HEK293T (cell line): ENCODE data around the gene TBK1.

Source experiments
- CTCF ChIA-PET: fragments of 350-600 bp; formaldehyde crosslinking; extraction: SDS; loops from one replicate; lab custom pipeline; 2021; ENCODE audit warnings: antibody characterized with exemption, inconsistent platforms; lab: Yijun Ruan, JAX
- POLR2A ChIA-PET: fragments of 350-600 bp; formaldehyde crosslinking; extraction: SDS; loops from one replicate; lab custom pipeline; 2020; ENCODE audit warnings: antibody characterized with exemption, inconsistent platforms; lab: Yijun Ruan, JAX
- DNase-seq: peaks from one replicate; pipeline ENCODE4 v3.0.0; 2012; ENCODE audit warnings: mixed read lengths; ENCODE audit errors: extremely low spot score
- ARNT ChIP-seq: fragments of 450-650 bp; IDR thresholded peaks from 2 replicates; pipeline ENCODE4 v1.6.1; 2017; ENCODE audit warnings: mild to moderate bottlenecking
- BHLHE40 ChIP-seq: fragments of 450-650 bp; IDR thresholded peaks from 2 replicates; pipeline ENCODE4 v1.6.1; 2016; ENCODE audit warnings: mild to moderate bottlenecking, moderate library complexity, borderline replicate concordance
- CTBP1 ChIP-seq: fragments of 450-650 bp; IDR thresholded peaks from 2 replicates; pipeline ENCODE4 v1.6.1; 2016; ENCODE audit warnings: borderline replicate concordance
- ELF4 ChIP-seq: fragments of 450-650 bp; IDR thresholded peaks from 2 replicates; pipeline ENCODE4 v1.6.1; 2017; ENCODE audit warnings: antibody characterized with exemption
- FOXA1 ChIP-seq: fragments of 450-650 bp; IDR thresholded peaks from 2 replicates; pipeline ENCODE4 v1.6.1; 2016; ENCODE audit warnings: mild to moderate bottlenecking
- FOXK2 ChIP-seq: fragments of 450-650 bp; IDR thresholded peaks from 2 replicates; pipeline ENCODE4 v1.6.1; 2016; ENCODE audit warnings: mild to moderate bottlenecking
- FOXM1 ChIP-seq: fragments of 450-650 bp; IDR thresholded peaks from 2 replicates; pipeline ENCODE4 v1.6.1; 2017; ENCODE audit warnings: mild to moderate bottlenecking, borderline replicate concordance
- HDGF ChIP-seq: fragments of 450-650 bp; IDR thresholded peaks from 2 replicates; pipeline ENCODE4 v1.6.1; 2017; ENCODE audit warnings: antibody characterized with exemption, borderline replicate concordance
- L3MBTL2 ChIP-seq: fragments of 450-650 bp; conservative IDR thresholded peaks from 2 replicates; pipeline ENCODE4 v1.6.1; 2016; ENCODE audit warnings: mild to moderate bottlenecking
- LEF1 ChIP-seq: fragments of 450-650 bp; IDR thresholded peaks from 2 replicates; pipeline ENCODE4 v1.6.1; 2017; ENCODE audit warnings: mild to moderate bottlenecking, borderline replicate concordance
- NFRKB ChIP-seq: fragments of 450-650 bp; IDR thresholded peaks from 2 replicates; pipeline ENCODE4 v1.6.1; 2016; ENCODE audit warnings: mild to moderate bottlenecking, moderate library complexity
- PKNOX1 ChIP-seq: fragments of 450-650 bp; IDR thresholded peaks from 2 replicates; pipeline ENCODE4 v1.6.1; 2016
- SP1 ChIP-seq: fragments of 450-650 bp; IDR thresholded peaks from 2 replicates; pipeline ENCODE4 v1.6.1; 2017
- SUZ12 ChIP-seq: fragments of 450-650 bp; IDR thresholded peaks from 2 replicates; pipeline ENCODE4 v1.6.1; 2016; ENCODE audit warnings: mild to moderate bottlenecking
- TARDBP ChIP-seq: fragments of 450-650 bp; IDR thresholded peaks from 2 replicates; pipeline ENCODE4 v1.6.1; 2016
- ZNF384 ChIP-seq: fragments of 450-650 bp; IDR thresholded peaks from 2 replicates; pipeline ENCODE4 v1.6.1; 2016

The TBK1 gene

GRCh38 chr12:64497484-64497883 is 45.6 kb downstream of the TBK1 start:
- TF ChIP-seq L3MBTL2 (no peak), TARDBP (no peak), ELF4 (no peak), SUZ12 (no peak), CTBP1 (no peak), BHLHE40 (no peak)
- CTCF ChIA-PET: no interaction called here
- DNase-seq: no peak
- POLR2A ChIA-PET: no interaction called here

DNA sequence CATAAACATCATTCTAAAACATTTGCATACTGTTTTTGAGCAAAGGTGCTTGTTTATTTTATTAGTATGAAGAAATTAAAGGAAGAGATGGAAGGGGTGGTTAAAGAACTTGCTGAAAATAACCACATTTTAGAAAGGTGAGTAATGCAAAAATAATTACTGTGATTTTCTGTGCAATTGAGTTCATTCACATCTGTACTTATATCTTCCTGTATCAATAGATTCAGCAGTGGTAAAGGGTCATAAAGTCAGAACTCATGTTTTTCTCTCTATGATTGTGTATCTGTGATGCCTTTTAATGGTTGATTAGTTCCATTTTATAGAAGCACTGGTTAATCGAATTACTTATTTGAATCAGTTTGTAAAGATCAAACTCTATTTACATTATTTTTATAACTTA is 46.0 kb downstream of the TBK1 start:
- DNase-seq: no peak
- ChIA-PET CTCF (no interaction called here), POLR2A (no interaction called here)
- TF ChIP-seq LEF1 (no peak), FOXK2 (no peak), NFRKB (no peak), PKNOX1 (no peak), FOXA1 (no peak), L3MBTL2 (no peak), HDGF (no peak), BHLHE40 (no peak), CTBP1 (no peak)

DNA sequence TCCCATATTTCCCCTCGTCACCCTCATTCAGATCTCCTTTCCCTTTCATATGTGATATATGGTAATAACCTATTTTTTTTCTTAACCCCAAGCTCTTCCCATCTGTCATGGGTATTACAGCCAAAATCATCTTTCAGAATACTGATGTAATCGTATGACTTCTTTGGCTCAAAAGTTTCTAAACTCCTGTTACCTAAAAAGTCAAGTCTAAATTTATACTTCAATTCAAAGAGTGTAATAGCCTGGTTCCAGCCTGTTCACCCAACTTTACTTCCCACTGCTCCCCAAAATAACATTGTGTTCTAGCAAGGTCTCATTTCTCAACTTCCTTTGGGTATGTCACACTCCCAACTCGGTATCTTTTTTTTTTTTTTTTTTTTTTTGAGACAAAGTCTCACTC is 48.5 kb downstream of the TBK1 start:
- no peak for DNase-seq
- ChIA-PET CTCF (interaction anchor here (0.7 kb wide), 1 partner anchor 8 kb away, joined by 3 read pairs; no protein-coding TSS in a partner anchor), POLR2A (no interaction called here)
- TF ChIP-seq PKNOX1 (no peak), SUZ12 (no peak), SP1 (no peak), ELF4 (no peak), FOXA1 (no peak), FOXK2 (no peak), CTBP1 (no peak), NFRKB (no peak), ZNF384 (no peak), FOXM1 (no peak), LEF1 (no peak)

- no peak for DNase-seq
- ChIA-PET CTCF (no interaction called here), POLR2A (no interaction called here)
- TF ChIP-seq FOXM1: no peak
- TF ChIP-seq SP1: no peak
- TF ChIP-seq FOXK2: no peak
- TF ChIP-seq LEF1: no peak
- TF ChIP-seq BHLHE40: no peak
- no peak for TF ChIP-seq CTBP1
- TF ChIP-seq NFRKB: no peak
- no peak for TF ChIP-seq HDGF
- TF ChIP-seq ARNT: no peak
- TF ChIP-seq ELF4: no peak
- TF ChIP-seq PKNOX1: no peak
- no peak for TF ChIP-seq ZNF384
- TF ChIP-seq TARDBP: no peak
- no peak for TF ChIP-seq L3MBTL2
- TF ChIP-seq FOXA1: no peak
- TF ChIP-seq SUZ12: no peak
Measured at GRCh38 chr12:64501486-64501885, 49.6 kb downstream of the TBK1 start.

- ChIA-PET CTCF (no interaction called here), POLR2A (no interaction called here)
- TF ChIP-seq TARDBP (no peak), ARNT (no peak), HDGF (no peak), CTBP1 (no peak), FOXK2 (no peak), ZNF384 (no peak), SUZ12 (no peak), LEF1 (no peak), FOXA1 (no peak)
- DNase-seq: no peak
Measured at GRCh38 chr12:64506955-64507354, 55.0 kb downstream of the TBK1 start.

DNA sequence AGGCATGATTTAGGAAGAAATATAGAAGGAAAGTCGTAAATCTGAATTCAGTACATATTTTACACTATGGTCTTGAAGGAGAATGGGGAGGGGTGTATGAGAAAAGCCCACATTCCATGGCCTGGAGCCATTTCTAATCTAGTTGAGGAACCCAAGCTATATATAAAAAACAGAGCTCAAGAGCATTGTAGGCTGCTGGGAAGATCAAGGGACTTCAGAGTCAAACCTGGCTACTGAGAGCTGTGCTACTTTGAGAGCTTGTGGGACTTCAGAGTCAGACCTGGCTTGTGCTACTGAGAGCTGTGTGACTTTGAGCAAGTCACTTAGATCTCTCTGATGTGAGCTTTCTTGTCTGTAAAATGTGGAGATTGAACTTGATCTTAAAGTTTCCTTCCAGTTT is 58.7 kb downstream of the TBK1 start:
- ChIA-PET POLR2A (no interaction called here), CTCF (interaction anchor here (0.6 kb wide), 1 partner anchor 285 kb away, joined by 3 read pairs; no protein-coding TSS in a partner anchor)
- no peak for DNase-seq
- TF ChIP-seq L3MBTL2: no peak
- no peak for TF ChIP-seq TARDBP
- no peak for TF ChIP-seq ARNT
- TF ChIP-seq PKNOX1: no peak
- no peak for TF ChIP-seq CTBP1
- TF ChIP-seq ELF4: no peak
- no peak for TF ChIP-seq LEF1
- TF ChIP-seq FOXM1: no peak
- TF ChIP-seq FOXA1: no peak
- no peak for TF ChIP-seq FOXK2
